Anterior cingulate cortex (tissue), 58 donors: ENCODE measurements around the gene MAN2B2.
A peak's percentile ranks its signal among the peaks of the same experiment; 100 is the strongest.

Experiments
- DNase-seq, 58 donors: peaks; one replicate each; lab custom pipeline; 2025; lab: John Stamatoyannopoulos, UW

MAN2B2 gene

DNA sequence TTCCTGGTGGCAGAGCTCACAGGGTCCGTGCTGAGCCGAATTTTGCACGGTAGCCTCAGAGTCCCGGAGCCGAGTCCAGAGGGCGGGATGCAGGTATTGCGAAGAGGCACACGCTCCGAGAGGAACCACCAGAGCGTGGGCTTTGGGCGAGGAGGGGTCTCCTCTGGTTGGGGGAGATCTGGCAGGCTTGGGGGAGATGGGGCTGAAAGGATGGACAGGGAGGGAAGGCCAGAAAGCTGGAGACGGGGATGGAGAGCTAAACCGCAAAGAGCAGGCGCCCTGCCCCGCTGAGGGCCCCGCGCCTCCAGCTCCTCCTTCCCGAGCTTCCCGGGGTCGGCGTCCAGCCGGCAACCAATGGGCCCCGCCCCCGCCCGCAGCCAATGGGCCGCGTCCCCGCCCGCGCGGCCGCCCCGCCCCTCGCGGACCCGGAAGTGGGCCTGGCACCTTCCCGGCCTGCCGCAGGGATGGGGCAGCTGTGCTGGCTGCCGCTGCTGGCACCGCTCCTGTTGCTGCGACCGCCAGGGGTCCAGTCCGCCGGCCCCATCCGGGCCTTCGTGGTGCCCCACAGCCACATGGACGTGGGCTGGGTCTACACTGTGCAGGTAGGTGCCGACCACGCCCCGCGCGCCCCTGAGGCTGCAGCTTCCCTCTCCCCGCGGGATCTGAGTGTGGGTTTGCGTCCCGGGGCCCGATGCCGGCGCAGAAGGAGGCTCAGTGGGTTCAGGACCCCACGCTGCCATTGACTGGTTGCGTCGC lies at the start of gene MAN2B2:
TSS of gene MAN2B2 (plus strand) at position 443 of the 756 bp plus-strand sequence. CDS start at position 465, 22 bp downstream.
- peak in 56 of 58 donors; percentile 32 to 93 (median 82) for DNase-seq

DNA sequence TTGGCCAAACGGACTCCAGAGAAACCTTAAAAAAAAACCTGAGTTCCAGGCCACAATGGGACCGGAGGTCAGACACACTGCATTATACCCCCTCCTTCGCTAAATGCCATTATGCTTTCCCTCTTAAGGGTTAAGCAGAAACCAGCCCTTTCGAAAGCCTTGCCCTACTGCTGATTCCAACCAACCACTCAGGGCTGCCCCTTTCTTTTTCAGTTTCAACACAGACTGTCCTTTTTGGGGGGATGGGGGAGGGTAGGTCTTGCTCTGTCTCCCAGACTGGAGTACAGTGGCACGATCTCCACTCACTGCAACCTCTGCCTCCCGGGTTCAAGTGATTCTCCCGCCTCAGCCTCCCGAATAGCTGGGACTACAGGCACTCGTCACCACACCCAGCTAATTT lies 49.5 kb upstream of the MAN2B2 start:
- no peak for DNase-seq

DNA sequence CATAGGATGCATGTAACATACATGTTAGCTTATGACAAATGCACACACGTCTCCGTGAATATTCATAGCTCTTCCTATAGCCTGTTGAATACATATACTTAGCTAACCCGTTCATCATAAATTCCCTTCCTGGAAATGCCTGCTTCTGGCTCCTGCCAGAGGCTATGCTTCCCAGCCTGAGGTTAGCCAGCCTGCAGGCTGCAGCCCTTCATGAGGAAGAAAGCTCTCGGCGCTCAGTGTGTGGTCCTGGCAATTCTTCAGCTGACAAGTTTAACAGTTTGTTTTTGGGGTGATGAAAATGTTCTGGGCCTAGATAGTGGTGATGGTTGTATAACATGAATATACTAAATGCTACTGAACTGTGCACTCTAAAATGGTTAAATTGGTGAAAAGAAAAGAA lies 48.8 kb upstream of the MAN2B2 start:
- peak in 1 of 58 donors; percentile 25 for DNase-seq

DNA sequence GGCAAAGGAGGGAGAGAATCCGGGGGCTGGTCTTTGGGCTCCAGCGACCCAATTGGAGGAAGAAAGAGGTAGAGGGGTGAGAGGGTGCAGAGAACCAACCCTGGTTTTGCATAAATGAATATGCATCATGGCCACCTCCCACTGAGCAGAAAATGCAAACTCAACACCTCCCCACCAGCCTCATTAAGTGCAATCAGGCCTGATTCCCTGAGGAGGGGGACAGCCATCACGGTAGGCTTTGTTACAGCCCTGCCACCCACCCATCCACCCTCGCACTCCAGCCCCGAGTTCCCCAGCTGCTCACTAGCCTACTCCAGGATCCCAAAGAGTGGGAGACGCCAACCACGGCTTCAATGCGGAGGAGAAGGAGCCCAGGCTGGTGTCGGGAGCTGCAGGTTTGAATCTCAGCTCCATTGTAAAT lies 48.3 kb upstream of the MAN2B2 start:
- DNase-seq = no peak

DNA sequence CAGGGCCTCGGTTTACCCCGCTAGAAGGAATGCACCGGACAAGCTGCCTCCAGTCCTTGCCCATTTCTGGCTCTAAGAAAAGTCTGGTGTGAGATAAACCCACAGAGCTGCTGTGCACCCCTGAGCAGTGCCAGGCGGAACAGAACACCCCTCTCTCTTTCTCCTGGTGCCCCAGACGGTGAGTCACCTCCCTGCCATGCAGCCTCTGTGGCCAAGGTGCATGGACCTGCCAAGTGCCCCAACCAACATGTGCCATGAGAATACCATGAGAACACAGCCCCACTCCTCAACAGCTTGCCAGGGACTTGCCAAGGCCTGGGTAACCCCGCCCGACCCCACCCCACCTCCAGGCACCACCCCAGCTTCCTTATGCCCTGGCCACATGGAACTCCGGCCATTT lies 47.7 kb upstream of the MAN2B2 start:
- DNase-seq = no peak

DNA sequence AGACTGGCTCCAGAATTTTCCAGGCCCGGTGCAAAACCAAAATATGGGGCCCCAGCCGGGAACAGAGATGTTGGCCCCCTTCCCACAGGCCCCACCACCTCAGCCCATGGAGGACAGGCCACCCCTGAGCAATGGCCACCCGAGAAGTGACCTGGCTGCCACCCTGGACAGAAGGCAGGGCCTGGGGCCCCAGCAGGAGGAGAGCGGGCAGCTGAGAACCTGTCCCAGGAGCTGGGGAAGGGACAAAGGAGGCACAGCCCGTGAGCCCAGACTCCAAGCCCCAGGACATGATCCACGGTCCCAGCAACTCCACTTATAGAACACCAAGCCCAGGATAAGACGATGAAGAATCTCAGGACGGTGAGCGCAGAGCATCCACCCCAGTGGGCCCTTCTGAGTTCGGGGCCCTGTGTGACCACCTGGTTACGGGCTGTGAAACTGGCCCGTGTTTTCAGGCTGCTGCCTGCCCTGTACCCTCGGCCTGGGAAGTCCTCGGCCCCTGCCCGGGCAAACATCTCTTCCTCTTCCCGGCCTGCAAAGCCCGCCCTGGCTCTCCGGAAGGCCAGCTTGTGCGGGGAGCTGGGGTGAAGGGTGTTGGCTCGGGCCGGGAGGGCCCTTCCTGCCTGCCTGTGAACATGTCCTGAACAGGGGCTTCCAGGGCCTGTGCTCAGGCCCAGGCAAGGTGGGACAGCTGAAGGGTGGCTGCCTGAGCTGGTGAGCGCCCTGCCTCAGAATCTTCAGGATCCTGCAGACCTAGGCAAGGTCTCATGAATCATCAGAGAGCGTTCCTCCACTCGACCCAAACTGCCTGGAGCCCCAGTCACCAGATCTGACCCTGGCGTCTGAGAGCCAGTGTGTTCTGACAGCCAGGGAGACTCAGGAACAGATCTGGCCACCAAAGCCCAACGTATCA lies 47.0 kb upstream of the MAN2B2 start:
- DNase-seq = no peak

DNA sequence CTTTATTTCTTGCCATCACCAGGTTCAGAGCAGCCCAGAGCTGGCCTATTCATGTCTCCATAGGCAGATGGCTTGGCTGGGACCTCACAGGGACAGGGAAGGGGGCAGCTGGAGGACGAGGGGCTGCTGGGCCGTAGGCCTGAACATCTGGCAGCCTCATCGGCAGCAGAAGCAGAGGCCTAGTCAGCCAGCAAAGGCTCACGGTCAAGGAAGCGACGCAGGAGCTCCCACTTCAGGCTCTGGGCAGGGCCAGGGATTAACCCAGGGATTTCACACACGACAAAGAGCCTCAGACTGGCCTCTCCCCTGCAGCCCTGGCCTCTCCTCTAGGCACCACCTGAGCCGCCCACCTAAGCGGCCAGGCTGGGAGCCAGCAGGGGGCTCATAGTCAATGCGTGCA lies 46.0 kb upstream of the MAN2B2 start:
- DNase-seq = no peak

DNA sequence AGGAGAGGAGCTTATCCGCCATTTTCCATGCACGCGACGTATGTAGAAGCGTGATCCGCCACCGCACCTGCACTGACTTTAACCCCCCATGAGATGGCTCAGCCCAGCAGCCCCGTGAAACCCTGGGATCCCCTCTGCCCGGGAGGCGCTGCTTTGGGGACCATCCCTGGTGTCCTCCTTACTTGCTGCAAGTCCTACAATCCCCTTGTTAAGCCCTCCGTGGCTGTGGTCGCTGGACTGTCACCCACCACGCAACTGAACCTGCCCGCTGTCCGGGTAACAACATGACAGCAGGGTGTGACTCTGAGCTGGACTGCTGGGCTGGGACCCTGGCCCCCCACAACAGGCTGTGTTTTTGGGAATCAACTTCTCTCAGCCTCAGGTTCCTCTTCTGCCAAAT lies 44.7 kb upstream of the MAN2B2 start:
- no peak for DNase-seq

DNA sequence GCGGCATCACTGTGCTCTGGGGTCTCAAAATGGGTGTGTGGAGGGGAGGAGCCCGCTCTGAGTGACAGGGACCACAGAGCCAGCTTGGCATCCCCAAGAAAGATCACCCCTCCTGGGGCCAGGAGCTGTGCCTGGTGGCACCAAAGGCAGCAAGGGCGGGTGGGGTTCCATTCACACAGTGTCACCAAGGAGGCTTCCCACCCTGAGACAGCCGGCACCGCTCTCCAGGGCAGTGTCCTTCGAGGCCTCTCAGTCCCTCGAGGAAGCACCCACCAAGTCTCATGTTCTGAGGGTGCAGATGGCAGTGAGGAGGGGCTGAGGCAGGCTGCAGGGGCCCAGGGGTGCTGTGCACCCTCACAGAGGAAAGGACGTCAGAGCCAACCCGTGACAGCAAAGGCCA lies 44.0 kb upstream of the MAN2B2 start:
- no peak for DNase-seq

DNA sequence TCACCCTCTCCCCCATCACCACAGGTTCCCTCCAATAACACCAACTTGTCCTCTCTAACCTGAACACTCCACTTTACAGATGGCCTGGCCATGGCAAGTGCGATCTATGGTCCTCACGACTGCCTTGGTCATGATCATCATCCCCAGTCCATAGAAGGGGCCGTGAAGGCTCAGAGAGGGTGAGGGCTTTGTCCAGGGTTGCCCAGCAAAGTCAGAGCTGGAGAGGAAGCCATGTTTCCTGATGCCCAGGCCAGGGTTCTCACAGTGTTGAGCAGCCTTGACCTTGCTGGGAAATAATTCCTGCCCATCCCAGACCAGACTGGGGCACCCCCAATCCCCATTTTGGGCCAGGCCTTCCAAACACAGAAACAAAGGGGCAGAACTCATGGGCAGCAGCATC lies 42.9 kb upstream of the MAN2B2 start:
- no peak for DNase-seq

DNA sequence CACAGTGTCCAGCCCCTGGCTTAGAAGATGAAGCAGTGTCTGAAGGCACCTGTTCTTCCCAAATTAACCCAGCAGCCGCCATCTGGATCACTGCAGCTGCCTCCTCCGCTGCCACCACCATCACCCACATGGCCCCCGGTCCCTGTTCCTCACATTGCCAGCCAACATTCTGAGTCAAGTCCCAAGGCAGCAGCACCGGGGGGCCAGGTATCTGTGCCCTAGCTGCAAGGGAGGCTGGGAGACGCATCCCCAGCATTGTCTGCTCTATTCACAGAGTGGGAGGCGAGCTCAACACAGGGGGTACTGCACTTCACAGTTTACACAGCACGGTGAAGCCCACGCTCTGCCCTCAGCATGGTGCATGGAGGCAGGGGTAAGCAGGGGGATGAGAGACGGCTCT lies 42.3 kb upstream of the MAN2B2 start:
- no peak for DNase-seq

DNA sequence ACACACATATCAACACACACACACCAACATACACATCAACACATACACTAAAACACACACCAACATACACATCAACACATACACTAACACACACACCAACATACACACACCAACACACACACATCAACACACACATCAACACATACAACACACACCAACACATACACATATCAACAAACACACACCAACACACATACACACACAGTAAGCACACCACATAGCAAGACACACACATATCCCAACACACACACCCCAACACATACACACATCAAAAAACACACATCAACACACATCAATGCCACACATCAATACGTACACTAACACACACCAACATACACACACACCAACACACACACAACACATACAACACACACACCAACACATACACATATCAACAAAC lies 40.9 kb upstream of the MAN2B2 start:
- DNase-seq = no peak

DNA sequence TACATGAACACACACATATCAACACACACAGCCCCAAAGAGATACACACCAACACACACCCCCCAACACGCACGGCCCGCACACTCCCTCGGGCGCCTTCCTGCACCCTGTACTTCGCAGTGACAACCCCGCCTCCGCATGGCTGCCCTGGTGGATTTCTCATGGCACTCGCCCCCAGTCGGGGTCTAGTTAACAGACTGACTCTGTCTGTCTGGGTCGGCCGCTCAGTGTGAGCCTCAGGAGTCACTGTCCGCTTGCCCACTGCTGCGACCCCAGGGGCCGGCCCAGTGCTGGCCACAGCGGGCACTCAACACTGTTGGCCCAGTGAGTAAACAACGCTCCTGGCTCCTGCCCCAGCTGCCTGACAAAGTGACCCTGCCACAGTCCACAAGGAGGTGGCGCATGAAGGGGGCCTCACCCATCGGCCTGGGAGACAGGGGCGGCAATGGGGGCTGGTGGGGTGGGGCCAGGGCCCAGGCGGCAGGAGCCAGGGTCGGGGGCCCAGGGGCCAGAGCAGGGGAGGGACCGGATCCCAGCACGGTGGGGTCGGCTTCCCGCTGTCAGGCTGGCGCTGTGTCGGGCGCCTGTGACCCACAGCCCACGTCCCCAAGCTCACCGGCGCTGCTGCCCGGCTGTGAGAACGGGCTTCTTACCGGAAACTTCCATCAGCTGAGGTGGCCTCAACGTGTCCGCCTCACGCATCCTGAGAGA lies 40.2 kb upstream of the MAN2B2 start:
- DNase-seq = no peak

DNA sequence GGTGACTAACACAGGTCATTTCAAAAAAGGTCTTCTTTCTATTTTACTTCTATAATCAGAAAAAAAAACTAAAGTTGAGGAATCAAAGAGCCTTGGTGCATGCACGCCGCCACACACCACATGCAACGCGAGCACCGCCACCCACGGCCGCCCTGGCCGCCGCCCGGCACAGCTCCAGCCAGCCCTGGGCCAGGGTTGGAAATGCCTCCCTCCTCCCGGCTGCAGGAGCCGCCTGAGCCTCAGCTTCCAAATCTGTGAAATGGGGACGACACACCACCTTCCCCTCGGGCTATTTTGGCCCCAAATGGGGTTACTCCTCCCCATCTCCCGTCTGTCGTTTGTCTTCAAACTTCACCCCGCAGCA lies 39.7 kb upstream of the MAN2B2 start:
- DNase-seq = no peak

DNA sequence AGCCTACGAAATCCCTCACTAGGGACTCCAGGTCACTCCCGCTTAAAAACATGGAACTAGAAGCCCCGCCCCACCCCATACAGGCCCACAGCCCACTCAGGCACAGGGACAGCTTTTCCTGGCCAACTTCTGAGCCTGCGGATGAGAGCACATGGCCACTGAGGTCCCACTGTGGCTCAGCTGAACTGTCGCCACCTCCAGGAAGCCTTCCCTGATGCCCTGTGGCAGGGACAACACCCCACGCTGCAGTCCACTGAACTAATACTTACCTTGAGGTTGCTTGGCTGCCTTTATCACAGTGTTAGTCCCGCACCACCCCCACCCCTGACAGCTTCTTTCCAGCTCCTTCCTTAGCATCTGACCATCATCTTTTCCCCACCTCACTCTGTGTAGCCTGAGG lies 39.3 kb upstream of the MAN2B2 start:
- no peak for DNase-seq

DNA sequence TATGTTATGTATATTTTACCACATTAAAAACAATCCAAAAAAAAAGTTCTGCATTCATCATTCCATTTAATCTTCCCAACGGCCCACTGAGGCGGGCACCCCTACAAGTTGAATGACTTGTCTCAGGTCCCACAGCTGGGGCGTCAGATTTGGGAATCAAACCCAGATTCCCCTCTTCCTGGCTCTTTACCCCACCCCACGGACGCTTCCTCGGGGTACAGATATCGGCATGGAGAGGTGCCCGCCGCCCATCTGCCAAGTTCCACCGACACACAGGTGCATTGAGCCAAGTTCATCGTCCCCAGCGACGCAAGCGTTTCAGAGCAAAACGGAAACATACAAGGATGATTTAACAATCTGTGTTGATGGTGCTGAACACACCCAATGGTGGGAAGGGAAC lies 36.9 kb upstream of the MAN2B2 start:
- DNase-seq = no peak

DNA sequence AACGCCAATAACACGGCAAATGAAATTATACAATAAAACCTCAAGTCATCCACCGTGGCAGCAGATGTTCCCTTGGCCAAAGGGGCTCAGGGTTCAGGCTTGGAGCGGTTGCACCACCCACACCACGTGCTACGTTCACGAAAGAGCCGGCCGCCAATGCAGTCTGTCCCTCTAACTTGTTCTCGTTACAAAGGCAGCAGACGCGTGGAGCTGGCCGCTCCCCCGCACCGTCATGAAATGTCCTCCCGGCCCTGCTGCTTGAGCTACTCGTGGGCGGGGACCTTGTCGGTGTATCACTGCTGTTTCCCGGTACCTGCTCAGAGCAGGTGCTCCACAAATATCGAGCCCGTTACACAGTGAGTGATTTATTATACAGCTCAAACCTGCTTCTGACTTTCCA lies 36.4 kb upstream of the MAN2B2 start:
- peak in 16 of 58 donors; percentile 24 to 70 (median 50) for DNase-seq

DNA sequence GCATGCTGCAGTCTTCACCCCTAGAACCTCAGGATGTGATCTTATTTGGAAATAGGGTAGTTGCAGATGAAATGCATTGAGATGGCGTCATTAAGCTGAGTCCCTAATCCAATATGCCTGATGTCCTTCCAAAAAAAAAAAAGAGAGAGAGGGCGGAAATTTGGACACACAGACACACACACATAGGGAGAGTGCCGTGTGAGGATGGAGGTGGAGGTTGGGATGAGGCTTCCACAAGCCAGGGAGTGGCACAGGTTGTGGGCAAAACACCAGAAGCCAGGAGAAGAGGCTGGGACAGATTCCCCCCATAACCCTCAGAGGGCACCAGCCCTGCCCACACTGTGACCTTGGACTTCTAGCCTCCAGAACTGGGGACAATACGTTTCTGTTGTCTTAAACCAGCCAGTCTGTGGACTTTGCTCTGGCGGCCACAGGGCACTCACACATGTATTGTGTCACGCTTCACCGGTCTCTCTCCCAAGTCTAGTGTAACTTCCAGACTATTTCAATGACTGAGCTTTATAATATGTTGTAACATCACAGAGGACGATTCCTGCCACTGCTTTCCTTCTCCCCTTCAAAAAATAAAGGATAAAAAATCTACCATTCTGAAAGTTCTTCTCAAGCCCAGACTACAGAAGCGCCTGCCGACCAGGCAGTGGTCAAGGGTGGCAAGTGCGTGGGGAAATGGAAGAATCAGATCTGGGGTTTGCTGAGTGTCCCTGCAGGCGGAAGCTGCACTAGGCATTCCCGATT lies 35.8 kb upstream of the MAN2B2 start:
- DNase-seq = no peak

DNA sequence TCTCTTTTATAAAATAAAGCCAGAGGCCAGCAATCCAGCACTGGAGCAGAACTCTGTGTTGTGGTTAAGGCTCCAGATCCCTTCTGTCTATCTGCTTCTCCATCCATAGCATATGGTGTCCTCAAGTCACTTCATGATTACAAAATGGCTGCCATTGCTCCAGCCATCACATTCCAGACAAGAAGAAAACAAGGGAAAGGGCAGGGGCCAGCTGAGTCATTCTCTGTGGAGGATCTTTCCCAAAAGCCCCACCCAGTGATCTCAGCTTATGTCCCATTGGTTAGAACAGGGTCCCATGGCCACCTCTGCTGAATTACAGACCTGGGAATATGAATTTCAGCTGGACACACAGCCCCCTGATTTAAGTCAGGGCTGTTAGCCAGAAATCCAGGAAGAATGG lies 34.1 kb upstream of the MAN2B2 start:
- DNase-seq = no peak

DNA sequence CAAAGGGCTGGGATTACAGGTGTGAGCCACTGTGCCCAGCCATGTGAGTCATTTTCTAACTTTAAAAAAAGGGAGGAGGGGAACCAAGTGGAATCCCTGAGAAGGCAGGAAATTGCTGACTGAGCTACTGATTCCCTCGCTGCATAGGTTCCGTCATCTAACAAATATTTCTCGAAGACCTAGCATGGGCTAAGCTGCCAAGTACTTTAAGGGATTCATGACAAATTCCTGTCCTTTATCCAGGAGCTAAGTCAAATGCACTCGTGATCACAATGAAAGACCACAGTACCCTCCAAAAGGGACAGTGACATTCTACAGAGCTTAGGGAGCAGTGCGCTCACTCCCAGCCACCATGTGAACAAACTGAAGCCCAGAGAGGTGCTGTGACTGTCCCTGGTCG lies 33.2 kb upstream of the MAN2B2 start:
- no peak for DNase-seq
